HG03354 (cell line): ENCODE results near the gene TRPC4.

Experiments used
- ATAC-seq: cut with Tn5 transposase; IDR thresholded peaks from one replicate; pipeline ENCODE4 v1.9.1; 2021; ENCODE audit warnings: mild to moderate bottlenecking; ENCODE audit not compliant: unreplicated experiment, poor library complexity, severe bottlenecking

TRPC4 gene

GRCh38 chr13:37669845-37670244 is 199.7 kb downstream of the TRPC4 start:
- no peak for ATAC-seq

- no peak for ATAC-seq
These were observed 201.9 kb downstream of the TRPC4 start for GRCh38 chr13:37667702-37668101.

GRCh38 chr13:37666036-37666435 is 203.5 kb downstream of the TRPC4 start:
- ATAC-seq = no peak

- ATAC-seq = no peak
These were observed 204.2 kb downstream of the TRPC4 start for GRCh38 chr13:37665420-37665819.

- ATAC-seq = no peak
These were observed 205.8 kb downstream of the TRPC4 start for GRCh38 chr13:37663724-37664123.

- ATAC-seq = no peak
These were observed 206.9 kb downstream of the TRPC4 start for GRCh38 chr13:37662624-37663023.

GRCh38 chr13:37657956-37658355 is 211.6 kb downstream of the TRPC4 start:
- ATAC-seq = no peak

GRCh38 chr13:37657134-37657533 is 212.4 kb downstream of the TRPC4 start:
- no peak for ATAC-seq

GRCh38 chr13:37656247-37656940 is 213.2 kb downstream of the TRPC4 start:
- no peak for ATAC-seq

GRCh38 chr13:37652596-37652995 is 217.0 kb downstream of the TRPC4 start:
- no peak for ATAC-seq

- ATAC-seq = no peak
These were observed 217.7 kb downstream of the TRPC4 start for GRCh38 chr13:37651891-37652290.

GRCh38 chr13:37648609-37649008 is 221.0 kb downstream of the TRPC4 start:
- no peak for ATAC-seq

GRCh38 chr13:37647031-37647650 is 222.4 kb downstream of the TRPC4 start:
- ATAC-seq = no peak

GRCh38 chr13:37646531-37646930 is 223.0 kb downstream of the TRPC4 start:
- no peak for ATAC-seq

- no peak for ATAC-seq
These were observed 224.3 kb downstream of the TRPC4 start for GRCh38 chr13:37645181-37645740.

GRCh38 chr13:37641391-37641790 is 228.2 kb downstream of the TRPC4 start:
- no peak for ATAC-seq

- ATAC-seq = no peak
These were observed 229.1 kb downstream of the TRPC4 start for GRCh38 chr13:37640499-37640898.

- ATAC-seq = no peak
These were observed 232.9 kb downstream of the TRPC4 start for GRCh38 chr13:37636701-37637100.

- ATAC-seq = no peak
These were observed 237.3 kb downstream of the TRPC4 start for GRCh38 chr13:37632294-37632693.

GRCh38 chr13:37627428-37627827 is 242.1 kb downstream of the TRPC4 start:
- ATAC-seq = no peak

GRCh38 chr13:37621811-37622361 is 247.7 kb downstream of the TRPC4 start:
- ATAC-seq = no peak
